GM19395 (cell line): ENCODE measurements around the gene GALNT13.

Source experiments
- ATAC-seq: cut with Tn5 transposase; IDR thresholded peaks from one replicate; pipeline ENCODE4 v1.9.1; 2021; ENCODE audit warnings: mild to moderate bottlenecking, moderate library complexity; ENCODE audit not compliant: unreplicated experiment

Gene GALNT13

GRCh38 chr2:153940511-153940910, 68.8 kb downstream of the GALNT13 start:
- no peak for ATAC-seq

- ATAC-seq = no peak
Observed at GRCh38 chr2:153944800-153945199, 73.1 kb downstream of the GALNT13 start.

GRCh38 chr2:153946036-153946435, 74.3 kb downstream of the GALNT13 start:
- no peak for ATAC-seq

GRCh38 chr2:153953761-153954160, 82.0 kb downstream of the GALNT13 start:
- no peak for ATAC-seq

GRCh38 chr2:153963256-153963655, 91.5 kb downstream of the GALNT13 start:
- no peak for ATAC-seq

- no peak for ATAC-seq
Observed at GRCh38 chr2:153967248-153967973, 95.7 kb downstream of the GALNT13 start.

- no peak for ATAC-seq
Observed at GRCh38 chr2:153971250-153971649, 99.5 kb downstream of the GALNT13 start.

GRCh38 chr2:153971855-153972254, 100.1 kb downstream of the GALNT13 start:
- ATAC-seq = no peak

GRCh38 chr2:153972412-153972811, 100.7 kb downstream of the GALNT13 start:
- ATAC-seq = no peak

- ATAC-seq = no peak
Observed at GRCh38 chr2:153986488-153987229, 114.9 kb downstream of the GALNT13 start.

- no peak for ATAC-seq
Observed at GRCh38 chr2:153990771-153991170, 119.0 kb downstream of the GALNT13 start.

- ATAC-seq = no peak
Observed at GRCh38 chr2:154013514-154013913, 141.8 kb downstream of the GALNT13 start.

- ATAC-seq = no peak
Observed at GRCh38 chr2:154015233-154015632, 143.5 kb downstream of the GALNT13 start.

GRCh38 chr2:154029504-154029903, 157.8 kb downstream of the GALNT13 start:
- ATAC-seq = no peak

GRCh38 chr2:154032220-154032619, 160.5 kb downstream of the GALNT13 start:
- no peak for ATAC-seq

GRCh38 chr2:154046493-154046892, 174.8 kb downstream of the GALNT13 start:
- ATAC-seq = no peak

- ATAC-seq = no peak
Observed at GRCh38 chr2:154048905-154049304, 177.2 kb downstream of the GALNT13 start.

- no peak for ATAC-seq
Observed at GRCh38 chr2:154049561-154049960, 177.8 kb downstream of the GALNT13 start.

GRCh38 chr2:154067124-154067523, 195.4 kb downstream of the GALNT13 start:
- ATAC-seq = no peak

GRCh38 chr2:154078926-154079325, 207.2 kb downstream of the GALNT13 start:
- ATAC-seq = no peak

GRCh38 chr2:154092571-154092970, 220.8 kb downstream of the GALNT13 start:
- no peak for ATAC-seq

- no peak for ATAC-seq
Observed at GRCh38 chr2:154093856-154094255, 222.1 kb downstream of the GALNT13 start.
